WTC11 (cell line): ENCODE results near the gene CPNE4. TPM values are rescaled to one million over a fixed set of nuclear protein-coding genes. Genes with fewer than 3 reads are reported as not detected.

ENCODE experiments used
- ATAC-seq: fragments of 200-7000 bp; cut with Tn5 transposase; 2 replicates; pipeline ENCODE4 v1.10.0; 2021; ENCODE audit warnings: mild to moderate bottlenecking, moderate library complexity
- CTCF ChIA-PET: fragments of 300-600 bp; sonication (Branson Sonifier 250); formaldehyde crosslinking; loops from one replicate; lab custom pipeline; 2021; ENCODE audit warnings: antibody characterized with exemption; lab: Charles Lee
- POLR2A ChIA-PET: fragments of 350-600 bp; sonication (Branson Sonifier 250); formaldehyde crosslinking; loops from one replicate; lab custom pipeline; 2021; ENCODE audit warnings: antibody characterized with exemption; lab: Charles Lee
- DNase-seq: peaks from one replicate; pipeline ENCODE4 v3.0.0; 2021; ENCODE audit warnings: low spot score
- H3K27ac Mint-ChIP-seq: 2 replicates; pipeline ENCODE4 v1.8.0; 2021; ENCODE audit warnings: mixed read lengths
- H3K27me3 Mint-ChIP-seq: 2 replicates; pipeline ENCODE4 v1.8.0; 2021; ENCODE audit warnings: low read depth, mild to moderate bottlenecking, moderate library complexity, mixed read lengths
- H3K36me3 Mint-ChIP-seq: 2 replicates; pipeline ENCODE4 v1.8.0; 2021; ENCODE audit warnings: mixed read lengths
- H3K4me1 Mint-ChIP-seq: 2 replicates; pipeline ENCODE4 v1.8.0; 2022; ENCODE audit warnings: mixed read lengths
- H3K4me3 Mint-ChIP-seq: 2 replicates; pipeline ENCODE4 v1.8.0; 2021; ENCODE audit warnings: mild to moderate bottlenecking, moderate library complexity, mixed read lengths
- H3K9me3 Mint-ChIP-seq: 2 replicates; pipeline ENCODE4 v1.8.0; 2021; ENCODE audit warnings: mixed read lengths
- ELF4 ChIP-seq: sonication (generic); formaldehyde crosslinking; IDR thresholded peaks from 2 replicates; pipeline ENCODE4 v1.8.1; 2022; ENCODE audit warnings: low read depth, mild to moderate bottlenecking, moderate library complexity, missing genetic modification reagents
- GTF2I ChIP-seq: fragments of 250-450 bp; sonication (Bioruptor Pico); conservative IDR thresholded peaks from 2 replicates; pipeline ENCODE4 v1.4.0; 2021; ENCODE audit warnings: mild to moderate bottlenecking
- JUN ChIP-seq: sonication (generic); formaldehyde crosslinking; IDR thresholded peaks from 2 replicates; pipeline ENCODE4 v1.8.0; 2023; ENCODE audit warnings: mild to moderate bottlenecking, missing genetic modification reagents
- MYBL2 ChIP-seq: sonication (generic); formaldehyde crosslinking; IDR thresholded peaks from 2 replicates; pipeline ENCODE4 v1.8.1; 2023; ENCODE audit warnings: mild to moderate bottlenecking, moderate library complexity, missing genetic modification reagents
- NFATC4 ChIP-seq: fragments of 250-450 bp; sonication (Bioruptor Pico); IDR thresholded peaks from 2 replicates; pipeline ENCODE4 v1.9.0; 2021; ENCODE audit warnings: mild to moderate bottlenecking
- NFYB ChIP-seq: sonication (generic); formaldehyde crosslinking; conservative IDR thresholded peaks from 2 replicates; pipeline ENCODE4 v1.8.0; 2022; ENCODE audit warnings: low read depth, missing genetic modification reagents
- NR1H2 ChIP-seq: sonication (generic); formaldehyde crosslinking; IDR thresholded peaks from 2 replicates; pipeline ENCODE4 v1.9.0; 2021; ENCODE audit warnings: mild to moderate bottlenecking, moderate library complexity, missing genetic modification reagents
- NR2C2 ChIP-seq: sonication (generic); formaldehyde crosslinking; IDR thresholded peaks from 2 replicates; pipeline ENCODE4 v1.8.0; 2022; ENCODE audit warnings: mild to moderate bottlenecking, missing genetic modification reagents
- RELA ChIP-seq: sonication (generic); formaldehyde crosslinking; IDR thresholded peaks from 2 replicates; pipeline ENCODE4 v1.8.1; 2022; ENCODE audit warnings: missing genetic modification reagents, mild to moderate bottlenecking, borderline replicate concordance
- ZBTB21 ChIP-seq: sonication (generic); formaldehyde crosslinking; IDR thresholded peaks from 2 replicates; pipeline ENCODE4 v1.8.1; 2023; ENCODE audit warnings: mild to moderate bottlenecking, missing genetic modification reagents, borderline replicate concordance
- ZNF317 ChIP-seq: sonication (generic); formaldehyde crosslinking; IDR thresholded peaks from 2 replicates; pipeline ENCODE4 v1.8.1; 2023; ENCODE audit warnings: low read depth, mild to moderate bottlenecking, moderate library complexity, missing genetic modification reagents, borderline replicate concordance
- total RNA-seq: library from RNA; stranded (reverse); gene quantifications from 3 replicates; pipeline ENCODE4 v1.2.3, GENCODE V29; 2021
- TF ChIP-seq, protein P1 (sequence below): sonication (generic); formaldehyde crosslinking; IDR thresholded peaks from 2 replicates; pipeline ENCODE4 v1.8.1; 2022; ENCODE audit warnings: mild to moderate bottlenecking, missing genetic modification reagents, moderate library complexity, borderline replicate concordance
- TF ChIP-seq, protein P2 (sequence below): sonication (generic); formaldehyde crosslinking; conservative IDR thresholded peaks from 2 replicates; pipeline ENCODE4 v1.8.1; 2023; ENCODE audit warnings: mild to moderate bottlenecking, low read depth, missing genetic modification reagents, moderate library complexity
- TF ChIP-seq, protein P3 (sequence below): sonication (generic); formaldehyde crosslinking; IDR thresholded peaks from 2 replicates; pipeline ENCODE4 v1.8.1; 2023; ENCODE audit warnings: mild to moderate bottlenecking, missing genetic modification reagents, moderate library complexity
- TF ChIP-seq, protein P4 (sequence below): sonication (generic); formaldehyde crosslinking; IDR thresholded peaks from 2 replicates; pipeline ENCODE4 v1.8.1; 2023; ENCODE audit warnings: mild to moderate bottlenecking, missing genetic modification reagents, moderate library complexity
- TF ChIP-seq, protein P5 (sequence below): sonication (generic); formaldehyde crosslinking; IDR thresholded peaks from 2 replicates; pipeline ENCODE4 v1.8.0; 2022; ENCODE audit warnings: mild to moderate bottlenecking, missing genetic modification reagents
- TF ChIP-seq, protein P6 (sequence below): sonication (generic); formaldehyde crosslinking; IDR thresholded peaks from 2 replicates; pipeline ENCODE4 v1.8.0; 2023; ENCODE audit warnings: mild to moderate bottlenecking, missing genetic modification reagents
- TF ChIP-seq, protein P7 (sequence below): sonication (generic); formaldehyde crosslinking; IDR thresholded peaks from 2 replicates; pipeline ENCODE4 v1.8.1; 2023; ENCODE audit warnings: mild to moderate bottlenecking, missing genetic modification reagents
- TF ChIP-seq, protein P8 (sequence below): fragments of 250-450 bp; sonication (Bioruptor Pico); IDR thresholded peaks from 2 replicates; pipeline ENCODE4 v1.9.0; 2021; ENCODE audit warnings: mild to moderate bottlenecking

The CPNE4 gene
- total RNA-seq, 1 experiment from 2014 or later = 2.4 TPM

DNA sequence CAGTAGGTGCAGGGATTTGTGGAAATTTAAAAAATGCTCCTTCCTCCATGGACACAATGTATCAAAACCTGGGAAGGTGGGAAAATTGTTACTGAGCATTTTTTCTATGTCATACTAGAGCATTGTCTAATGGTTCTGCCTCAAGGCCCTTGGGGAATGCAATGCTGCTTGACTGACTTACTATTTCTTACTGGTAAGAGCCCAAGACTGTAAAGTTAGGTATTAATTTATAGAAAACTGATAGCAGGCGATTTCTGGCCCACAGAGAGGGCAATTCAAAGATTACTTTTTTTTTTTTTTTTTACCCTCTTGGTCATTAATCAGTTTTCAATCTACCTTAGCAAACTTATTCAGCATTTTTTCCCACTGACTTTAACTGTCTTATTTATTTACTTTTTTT, 493.5 kb downstream of the CPNE4 start (continued):
- TF ChIP-seq, protein P1, sequence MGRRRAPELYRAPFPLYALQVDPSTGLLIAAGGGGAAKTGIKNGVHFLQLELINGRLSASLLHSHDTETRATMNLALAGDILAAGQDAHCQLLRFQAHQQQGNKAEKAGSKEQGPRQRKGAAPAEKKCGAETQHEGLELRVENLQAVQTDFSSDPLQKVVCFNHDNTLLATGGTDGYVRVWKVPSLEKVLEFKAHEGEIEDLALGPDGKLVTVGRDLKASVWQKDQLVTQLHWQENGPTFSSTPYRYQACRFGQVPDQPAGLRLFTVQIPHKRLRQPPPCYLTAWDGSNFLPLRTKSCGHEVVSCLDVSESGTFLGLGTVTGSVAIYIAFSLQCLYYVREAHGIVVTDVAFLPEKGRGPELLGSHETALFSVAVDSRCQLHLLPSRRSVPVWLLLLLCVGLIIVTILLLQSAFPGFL = no peak
- no peak for TF ChIP-seq NR2C2 (CRISPR knock-in tag)
- TF ChIP-seq NR1H2 (CRISPR knock-in tag) = no peak
- TF ChIP-seq, protein P2, sequence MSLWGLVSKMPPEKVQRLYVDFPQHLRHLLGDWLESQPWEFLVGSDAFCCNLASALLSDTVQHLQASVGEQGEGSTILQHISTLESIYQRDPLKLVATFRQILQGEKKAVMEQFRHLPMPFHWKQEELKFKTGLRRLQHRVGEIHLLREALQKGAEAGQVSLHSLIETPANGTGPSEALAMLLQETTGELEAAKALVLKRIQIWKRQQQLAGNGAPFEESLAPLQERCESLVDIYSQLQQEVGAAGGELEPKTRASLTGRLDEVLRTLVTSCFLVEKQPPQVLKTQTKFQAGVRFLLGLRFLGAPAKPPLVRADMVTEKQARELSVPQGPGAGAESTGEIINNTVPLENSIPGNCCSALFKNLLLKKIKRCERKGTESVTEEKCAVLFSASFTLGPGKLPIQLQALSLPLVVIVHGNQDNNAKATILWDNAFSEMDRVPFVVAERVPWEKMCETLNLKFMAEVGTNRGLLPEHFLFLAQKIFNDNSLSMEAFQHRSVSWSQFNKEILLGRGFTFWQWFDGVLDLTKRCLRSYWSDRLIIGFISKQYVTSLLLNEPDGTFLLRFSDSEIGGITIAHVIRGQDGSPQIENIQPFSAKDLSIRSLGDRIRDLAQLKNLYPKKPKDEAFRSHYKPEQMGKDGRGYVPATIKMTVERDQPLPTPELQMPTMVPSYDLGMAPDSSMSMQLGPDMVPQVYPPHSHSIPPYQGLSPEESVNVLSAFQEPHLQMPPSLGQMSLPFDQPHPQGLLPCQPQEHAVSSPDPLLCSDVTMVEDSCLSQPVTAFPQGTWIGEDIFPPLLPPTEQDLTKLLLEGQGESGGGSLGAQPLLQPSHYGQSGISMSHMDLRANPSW (CRISPR knock-in tag) = no peak

DNA sequence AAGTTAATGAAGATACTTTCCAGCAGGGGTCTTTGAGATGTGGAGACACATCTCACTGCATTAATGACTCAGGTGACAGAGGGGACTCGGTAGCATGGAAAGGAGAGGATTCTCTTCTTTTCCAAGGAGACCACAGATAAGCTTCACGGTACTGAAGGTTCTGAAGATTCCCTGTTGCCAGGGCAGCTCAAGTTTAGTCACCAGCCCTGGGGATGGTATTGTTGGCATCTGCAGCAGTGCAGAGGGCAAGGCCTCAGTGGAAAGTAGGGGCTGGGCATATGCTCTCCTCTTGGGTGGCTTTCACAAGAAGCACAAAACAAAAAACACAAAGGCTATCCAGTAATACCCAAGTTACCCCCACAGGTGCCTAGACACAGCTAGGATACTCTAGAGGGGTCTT, 494.0 kb downstream of the CPNE4 start:
- TF ChIP-seq, protein P3, sequence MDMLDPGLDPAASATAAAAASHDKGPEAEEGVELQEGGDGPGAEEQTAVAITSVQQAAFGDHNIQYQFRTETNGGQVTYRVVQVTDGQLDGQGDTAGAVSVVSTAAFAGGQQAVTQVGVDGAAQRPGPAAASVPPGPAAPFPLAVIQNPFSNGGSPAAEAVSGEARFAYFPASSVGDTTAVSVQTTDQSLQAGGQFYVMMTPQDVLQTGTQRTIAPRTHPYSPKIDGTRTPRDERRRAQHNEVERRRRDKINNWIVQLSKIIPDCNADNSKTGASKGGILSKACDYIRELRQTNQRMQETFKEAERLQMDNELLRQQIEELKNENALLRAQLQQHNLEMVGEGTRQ = no peak
- TF ChIP-seq NFATC4 (CRISPR knock-in tag) = no peak
- TF ChIP-seq, protein P4, sequence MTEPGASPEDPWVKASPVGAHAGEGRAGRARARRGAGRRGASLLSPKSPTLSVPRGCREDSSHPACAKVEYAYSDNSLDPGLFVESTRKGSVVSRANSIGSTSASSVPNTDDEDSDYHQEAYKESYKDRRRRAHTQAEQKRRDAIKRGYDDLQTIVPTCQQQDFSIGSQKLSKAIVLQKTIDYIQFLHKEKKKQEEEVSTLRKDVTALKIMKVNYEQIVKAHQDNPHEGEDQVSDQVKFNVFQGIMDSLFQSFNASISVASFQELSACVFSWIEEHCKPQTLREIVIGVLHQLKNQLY (CRISPR knock-in tag) = no peak
- TF ChIP-seq JUN (CRISPR knock-in tag) = no peak
- no peak for TF ChIP-seq ELF4
- TF ChIP-seq, protein P5, sequence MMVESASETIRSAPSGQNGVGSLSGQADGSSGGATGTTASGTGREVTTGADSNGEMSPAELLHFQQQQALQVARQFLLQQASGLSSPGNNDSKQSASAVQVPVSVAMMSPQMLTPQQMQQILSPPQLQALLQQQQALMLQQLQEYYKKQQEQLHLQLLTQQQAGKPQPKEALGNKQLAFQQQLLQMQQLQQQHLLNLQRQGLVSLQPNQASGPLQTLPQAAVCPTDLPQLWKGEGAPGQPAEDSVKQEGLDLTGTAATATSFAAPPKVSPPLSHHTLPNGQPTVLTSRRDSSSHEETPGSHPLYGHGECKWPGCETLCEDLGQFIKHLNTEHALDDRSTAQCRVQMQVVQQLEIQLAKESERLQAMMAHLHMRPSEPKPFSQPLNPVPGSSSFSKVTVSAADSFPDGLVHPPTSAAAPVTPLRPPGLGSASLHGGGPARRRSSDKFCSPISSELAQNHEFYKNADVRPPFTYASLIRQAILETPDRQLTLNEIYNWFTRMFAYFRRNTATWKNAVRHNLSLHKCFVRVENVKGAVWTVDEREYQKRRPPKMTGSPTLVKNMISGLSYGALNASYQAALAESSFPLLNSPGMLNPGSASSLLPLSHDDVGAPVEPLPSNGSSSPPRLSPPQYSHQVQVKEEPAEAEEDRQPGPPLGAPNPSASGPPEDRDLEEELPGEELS (CRISPR knock-in tag) = no peak
- TF ChIP-seq MYBL2 (CRISPR knock-in tag) = no peak
- TF ChIP-seq, protein P6, sequence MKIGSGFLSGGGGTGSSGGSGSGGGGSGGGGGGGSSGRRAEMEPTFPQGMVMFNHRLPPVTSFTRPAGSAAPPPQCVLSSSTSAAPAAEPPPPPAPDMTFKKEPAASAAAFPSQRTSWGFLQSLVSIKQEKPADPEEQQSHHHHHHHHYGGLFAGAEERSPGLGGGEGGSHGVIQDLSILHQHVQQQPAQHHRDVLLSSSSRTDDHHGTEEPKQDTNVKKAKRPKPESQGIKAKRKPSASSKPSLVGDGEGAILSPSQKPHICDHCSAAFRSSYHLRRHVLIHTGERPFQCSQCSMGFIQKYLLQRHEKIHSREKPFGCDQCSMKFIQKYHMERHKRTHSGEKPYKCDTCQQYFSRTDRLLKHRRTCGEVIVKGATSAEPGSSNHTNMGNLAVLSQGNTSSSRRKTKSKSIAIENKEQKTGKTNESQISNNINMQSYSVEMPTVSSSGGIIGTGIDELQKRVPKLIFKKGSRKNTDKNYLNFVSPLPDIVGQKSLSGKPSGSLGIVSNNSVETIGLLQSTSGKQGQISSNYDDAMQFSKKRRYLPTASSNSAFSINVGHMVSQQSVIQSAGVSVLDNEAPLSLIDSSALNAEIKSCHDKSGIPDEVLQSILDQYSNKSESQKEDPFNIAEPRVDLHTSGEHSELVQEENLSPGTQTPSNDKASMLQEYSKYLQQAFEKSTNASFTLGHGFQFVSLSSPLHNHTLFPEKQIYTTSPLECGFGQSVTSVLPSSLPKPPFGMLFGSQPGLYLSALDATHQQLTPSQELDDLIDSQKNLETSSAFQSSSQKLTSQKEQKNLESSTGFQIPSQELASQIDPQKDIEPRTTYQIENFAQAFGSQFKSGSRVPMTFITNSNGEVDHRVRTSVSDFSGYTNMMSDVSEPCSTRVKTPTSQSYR = no peak
- CTCF ChIA-PET = no interaction called here
- H3K9me3 Mint-ChIP-seq = peaks cover 5% of the 10 kb centered on the region; the same call in 1 of the 2 replicates

DNA sequence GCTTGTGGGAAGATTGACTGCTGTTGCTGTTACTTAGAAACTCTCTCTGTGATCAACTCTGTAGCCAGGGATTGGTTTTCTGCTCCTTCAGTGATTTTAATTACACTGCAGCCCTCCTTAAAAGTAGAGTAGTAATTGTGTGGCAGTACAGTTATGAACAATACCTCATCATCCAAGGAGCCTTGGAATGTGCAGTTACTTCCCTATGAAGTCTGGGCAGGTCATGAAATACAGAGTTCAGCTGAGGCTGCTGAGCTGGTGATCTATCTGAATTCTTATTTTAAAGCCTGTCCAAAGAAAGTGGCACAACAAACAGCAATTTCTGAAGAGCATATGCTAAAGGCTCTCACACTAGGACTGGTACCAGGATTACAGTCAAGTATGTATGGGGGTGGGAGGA, 494.7 kb downstream of the CPNE4 start:
- H3K9me3 Mint-ChIP-seq = peaks cover 5% of the 10 kb centered on the region; the same call in 1 of the 2 replicates
- CTCF ChIA-PET = no interaction called here
- H3K4me3 Mint-ChIP-seq = no peak overlapping the region
- no peaks in the 10 kb centered on the region for H3K36me3 Mint-ChIP-seq
- no peaks in the 10 kb centered on the region for H3K27me3 Mint-ChIP-seq
- POLR2A ChIA-PET = no interaction called here
- ATAC-seq (no peak), DNase-seq (no peak)
- H3K4me1 Mint-ChIP-seq = peaks cover 14% of the 10 kb centered on the region
- no peak overlapping the region for H3K27ac Mint-ChIP-seq
- no peak for TF ChIP-seq NFYB
- TF ChIP-seq ZNF317 = no peak
- TF ChIP-seq ZBTB21 (CRISPR knock-in tag) = no peak
- TF ChIP-seq, protein P7, sequence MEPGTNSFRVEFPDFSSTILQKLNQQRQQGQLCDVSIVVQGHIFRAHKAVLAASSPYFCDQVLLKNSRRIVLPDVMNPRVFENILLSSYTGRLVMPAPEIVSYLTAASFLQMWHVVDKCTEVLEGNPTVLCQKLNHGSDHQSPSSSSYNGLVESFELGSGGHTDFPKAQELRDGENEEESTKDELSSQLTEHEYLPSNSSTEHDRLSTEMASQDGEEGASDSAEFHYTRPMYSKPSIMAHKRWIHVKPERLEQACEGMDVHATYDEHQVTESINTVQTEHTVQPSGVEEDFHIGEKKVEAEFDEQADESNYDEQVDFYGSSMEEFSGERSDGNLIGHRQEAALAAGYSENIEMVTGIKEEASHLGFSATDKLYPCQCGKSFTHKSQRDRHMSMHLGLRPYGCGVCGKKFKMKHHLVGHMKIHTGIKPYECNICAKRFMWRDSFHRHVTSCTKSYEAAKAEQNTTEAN (CRISPR knock-in tag) = no peak
- no peak for TF ChIP-seq RELA (CRISPR knock-in tag)
- TF ChIP-seq, protein P8, sequence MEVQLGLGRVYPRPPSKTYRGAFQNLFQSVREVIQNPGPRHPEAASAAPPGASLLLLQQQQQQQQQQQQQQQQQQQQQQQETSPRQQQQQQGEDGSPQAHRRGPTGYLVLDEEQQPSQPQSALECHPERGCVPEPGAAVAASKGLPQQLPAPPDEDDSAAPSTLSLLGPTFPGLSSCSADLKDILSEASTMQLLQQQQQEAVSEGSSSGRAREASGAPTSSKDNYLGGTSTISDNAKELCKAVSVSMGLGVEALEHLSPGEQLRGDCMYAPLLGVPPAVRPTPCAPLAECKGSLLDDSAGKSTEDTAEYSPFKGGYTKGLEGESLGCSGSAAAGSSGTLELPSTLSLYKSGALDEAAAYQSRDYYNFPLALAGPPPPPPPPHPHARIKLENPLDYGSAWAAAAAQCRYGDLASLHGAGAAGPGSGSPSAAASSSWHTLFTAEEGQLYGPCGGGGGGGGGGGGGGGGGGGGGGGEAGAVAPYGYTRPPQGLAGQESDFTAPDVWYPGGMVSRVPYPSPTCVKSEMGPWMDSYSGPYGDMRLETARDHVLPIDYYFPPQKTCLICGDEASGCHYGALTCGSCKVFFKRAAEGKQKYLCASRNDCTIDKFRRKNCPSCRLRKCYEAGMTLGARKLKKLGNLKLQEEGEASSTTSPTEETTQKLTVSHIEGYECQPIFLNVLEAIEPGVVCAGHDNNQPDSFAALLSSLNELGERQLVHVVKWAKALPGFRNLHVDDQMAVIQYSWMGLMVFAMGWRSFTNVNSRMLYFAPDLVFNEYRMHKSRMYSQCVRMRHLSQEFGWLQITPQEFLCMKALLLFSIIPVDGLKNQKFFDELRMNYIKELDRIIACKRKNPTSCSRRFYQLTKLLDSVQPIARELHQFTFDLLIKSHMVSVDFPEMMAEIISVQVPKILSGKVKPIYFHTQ (CRISPR knock-in tag) = no peak
- TF ChIP-seq GTF2I (CRISPR knock-in tag) = no peak

More for the DNA sequence above, 494.0 kb downstream of the CPNE4 start:
- H3K27me3 Mint-ChIP-seq = no peaks in the 10 kb centered on the region
- H3K4me3 Mint-ChIP-seq = no peak overlapping the region
- DNase-seq (no peak), ATAC-seq (no peak)
- POLR2A ChIA-PET = no interaction called here
- no peaks in the 10 kb centered on the region for H3K36me3 Mint-ChIP-seq
- peaks cover 8% of the 10 kb centered on the region for H3K4me1 Mint-ChIP-seq
- H3K27ac Mint-ChIP-seq = no peak overlapping the region
